OCI-LY1 (cell line): ENCODE results near the gene PNPLA6.

Source experiments
- H2AFZ ChIP-seq: fragments of 200-600 bp; sonication (generic), shearing (Covaris generic); 2 replicates; pipeline ENCODE4 v1.6.0; 2014; ENCODE audit warnings: antibody characterized with exemption, mild to moderate bottlenecking, low read length
- H3F3A ChIP-seq: fragments of 200-600 bp; sonication (generic), shearing (Covaris generic); 2 replicates; pipeline ENCODE4 v1.6.0; 2014; ENCODE audit warnings: mild to moderate bottlenecking, antibody characterized with exemption, low read length, moderate library complexity; ENCODE audit not compliant: insufficient read depth
- H3K27ac ChIP-seq: fragments of 200-600 bp; sonication (generic); 2 replicates; pipeline ENCODE4 v1.5.1; 2014; ENCODE audit warnings: low read length, mixed run types, mild to moderate bottlenecking, low read depth; ENCODE audit not compliant: poor library complexity, severe bottlenecking
- H3K27me3 ChIP-seq: fragments of 200-600 bp; sonication (generic); 2 replicates; pipeline ENCODE4 v1.6.0; 2014; ENCODE audit warnings: antibody characterized with exemption, mild to moderate bottlenecking, low read length, moderate library complexity; ENCODE audit not compliant: insufficient read depth
- H3K36me3 ChIP-seq: fragments of 200-600 bp; sonication (generic); 2 replicates; pipeline ENCODE4 v1.6.1; 2014; ENCODE audit warnings: mild to moderate bottlenecking, antibody characterized with exemption, low read length, moderate library complexity, mixed read lengths; ENCODE audit not compliant: insufficient read depth
- H3K4me1 ChIP-seq: fragments of 200-600 bp; sonication (generic); 2 replicates; pipeline ENCODE4 v1.5.1; 2014; ENCODE audit warnings: mild to moderate bottlenecking, low read length, moderate library complexity; ENCODE audit not compliant: insufficient read depth, severe bottlenecking
- H3K4me2 ChIP-seq: fragments of 200-600 bp; sonication (generic), shearing (Covaris generic); 2 replicates; pipeline ENCODE4 v1.6.1; 2014; ENCODE audit warnings: low read length
- H3K4me3 ChIP-seq: fragments of 200-600 bp; sonication (generic); 2 replicates; pipeline ENCODE4 v1.5.1; 2014; ENCODE audit warnings: low read length, low read depth, mild to moderate bottlenecking, mixed read lengths; ENCODE audit not compliant: poor library complexity, severe bottlenecking
- H3K79me2 ChIP-seq: fragments of 200-600 bp; shearing (Covaris generic); 2 replicates; pipeline ENCODE4 v1.6.1; 2016; ENCODE audit warnings: mixed run types, low read length, mixed read lengths; ENCODE audit not compliant: insufficient read depth
- H3K9ac ChIP-seq: fragments of 200-600 bp; sonication (generic), shearing (Covaris generic); 2 replicates; pipeline ENCODE4 v1.6.1; 2014; ENCODE audit warnings: mild to moderate bottlenecking, low read length, mixed read lengths
- H3K9me2 ChIP-seq: fragments of 200-600 bp; sonication (generic), shearing (Covaris generic); 2 replicates; pipeline ENCODE4 v1.6.1; 2014; ENCODE audit warnings: low read depth, mild to moderate bottlenecking, low read length, mixed read lengths
- H3K9me3 ChIP-seq: fragments of 200-600 bp; shearing (Covaris generic); 2 replicates; pipeline ENCODE4 v1.6.1; 2014; ENCODE audit warnings: low read length, mixed read lengths
- H4K20me1 ChIP-seq: fragments of 200-600 bp; sonication (generic), shearing (Covaris generic); 2 replicates; pipeline ENCODE4 v1.6.0; 2016; ENCODE audit warnings: mild to moderate bottlenecking, low read length; ENCODE audit not compliant: insufficient read depth
- CTCF ChIP-seq: fragments of 200-600 bp; sonication (generic), shearing (Covaris generic); IDR thresholded peaks from 2 replicates; pipeline ENCODE4 v1.5.1; 2017; ENCODE audit warnings: mild to moderate bottlenecking, antibody characterized with exemption, low read length, moderate library complexity, mixed read lengths
- EZH2 ChIP-seq: fragments of 200-600 bp; sonication (generic), shearing (Covaris generic); IDR thresholded peaks from 2 replicates; pipeline ENCODE4 v1.8.0; 2017; ENCODE audit warnings: borderline replicate concordance, mixed run types, mild to moderate bottlenecking, antibody characterized with exemption, low read length, moderate library complexity, mixed read lengths

PNPLA6 gene

GRCh38 chr19:7509625-7510024 is 25.9 kb upstream of the PNPLA6 start:
- Histone ChIP-seq H3K4me3 (no peak overlapping the region), H3K4me2 (no peak overlapping the region), H3K4me1 (peaks cover 6% of the 10 kb centered on the region), H3K27me3 (0 out of 2 replicates have a peak, but pooled peaks cover 5% of the 10 kb centered on the region), H3K36me3 (no peaks in the 10 kb centered on the region), H3K79me2 (no peaks in the 10 kb centered on the region), H4K20me1 (no peaks in the 10 kb centered on the region), H3K9me2 (no peaks in the 10 kb centered on the region), H2AFZ (no peak overlapping the region), H3K9ac (no peak overlapping the region), H3K9me3 (no peaks in the 10 kb centered on the region), H3K27ac (no peak overlapping the region), H3F3A (no peaks in the 10 kb centered on the region)
- TF ChIP-seq EZH2 = no peak
- TF ChIP-seq CTCF = no peak

GRCh38 chr19:7512400-7512851 is 23.1 kb upstream of the PNPLA6 start:
- Histone ChIP-seq H3K9me3 (no peaks in the 10 kb centered on the region), H4K20me1 (no peaks in the 10 kb centered on the region), H2AFZ (no peak overlapping the region), H3K9me2 (no peaks in the 10 kb centered on the region), H3K79me2 (no peaks in the 10 kb centered on the region), H3F3A (no peaks in the 10 kb centered on the region), H3K27ac (no peak overlapping the region), H3K27me3 (peaks cover 14% of the 10 kb centered on the region; the same call in 1 of the 2 replicates), H3K9ac (no peak overlapping the region), H3K4me2 (no peak overlapping the region), H3K4me3 (no peak overlapping the region), H3K4me1 (no peaks in the 10 kb centered on the region), H3K36me3 (no peaks in the 10 kb centered on the region)
- no peak for TF ChIP-seq CTCF
- TF ChIP-seq EZH2 = no peak

- Histone ChIP-seq H3K27ac (no peak overlapping the region), H4K20me1 (no peaks in the 10 kb centered on the region), H3K4me1 (no peaks in the 10 kb centered on the region), H3K4me3 (no peak overlapping the region), H3K9me2 (no peaks in the 10 kb centered on the region), H3K9me3 (no peaks in the 10 kb centered on the region), H3K9ac (no peak overlapping the region), H3K36me3 (no peaks in the 10 kb centered on the region), H3K79me2 (no peaks in the 10 kb centered on the region), H3K4me2 (no peak overlapping the region), H2AFZ (no peak overlapping the region), H3K27me3 (peaks cover 14% of the 10 kb centered on the region; the same call in 1 of the 2 replicates), H3F3A (no peaks in the 10 kb centered on the region)
- no peak for TF ChIP-seq EZH2
- no peak for TF ChIP-seq CTCF
These were observed 21.5 kb upstream of the PNPLA6 start for GRCh38 chr19:7513809-7514642.
